A549 (cell line): ENCODE data around the gene ANO9. TPM values are rescaled to one million over a fixed set of nuclear protein-coding genes. Genes with fewer than 3 reads are reported as not detected.
A peak's percentile ranks its signal among the peaks of the same experiment; 100 is the strongest.

Source experiments
- ATAC-seq, 2 experiments: fragments of 200-7000 bp in 1 of 2; fragments of >200 bp in 1 of 2; cut with Nextera tagmentation in 1 of 2; cut with Tn5 transposase in 1 of 2; 3 replicates each; pipeline versions ENCODE4 v1.8.0 to v1.9.1; 2018 to 2020; ENCODE audit warnings: mild to moderate bottlenecking in 1 of 2, moderate library complexity in 1 of 2
- CTCF ChIA-PET: fragments of 300-600 bp; sonication (Branson Sonifier 250); formaldehyde crosslinking; extraction: SDS; loops from one replicate; lab custom pipeline; 2021; ENCODE audit warnings: antibody characterized with exemption, inconsistent platforms; lab: Yijun Ruan, JAX
- POLR2A ChIA-PET: fragments of 350-600 bp; formaldehyde crosslinking; extraction: SDS; loops from one replicate; lab custom pipeline; 2021; ENCODE audit warnings: antibody characterized with exemption, inconsistent platforms; lab: Yijun Ruan, JAX
- DNase-seq, 2 experiments: peaks; one replicate each; pipeline versions ENCODE4 v3.0.0 to v3.0.0-alpha.2; 2011 to 2016; ENCODE audit warnings: low read depth in 1 of 2, low spot score in 1 of 2
- FAIRE-seq: peaks from 2 replicates; lab custom pipeline; 2011; peaks lifted over from hg19 to GRCh38; lab: Jason Lieb, UNC
- H3K27ac ChIP-seq, 2 experiments: fragments of >200 bp; sonication (Bioruptor Twin); formaldehyde crosslinking; 3 replicates each; pipeline ENCODE4 v1.5.1; 2016 to 2017
- H3K4me1 ChIP-seq: fragments of >200 bp; sonication (Bioruptor Twin); formaldehyde crosslinking; 3 replicates; pipeline ENCODE4 v1.6.1; 2016
- H3K4me2 ChIP-seq: fragments of >200 bp; sonication (Bioruptor Twin); formaldehyde crosslinking; 3 replicates; pipeline ENCODE4 v1.6.1; 2016
- H3K4me3 ChIP-seq: fragments of >200 bp; sonication (Bioruptor Twin); formaldehyde crosslinking; 3 replicates; pipeline ENCODE4 v1.5.1; 2016
- H3K9me3 ChIP-seq: fragments of >200 bp; sonication (Bioruptor Twin); formaldehyde crosslinking; 3 replicates; pipeline ENCODE4 v1.6.1; 2016
- ATOH8 ChIP-seq: fragments of 250-450 bp; sonication (Bioruptor Pico); IDR thresholded peaks from 2 replicates; pipeline ENCODE4 v1.5.0; 2020; ENCODE audit warnings: low read depth, mild to moderate bottlenecking, moderate library complexity
- CBX2 ChIP-seq: fragments of 200-600 bp; sonication (generic); IDR thresholded peaks from 2 replicates; pipeline ENCODE4 v1.6.1; 2016; ENCODE audit warnings: low read depth, mild to moderate bottlenecking, borderline replicate concordance
- CBX8 ChIP-seq: fragments of 200-600 bp; sonication (generic); IDR thresholded peaks from 2 replicates; pipeline ENCODE4 v1.6.1; 2016
- E2F6 ChIP-seq: IDR thresholded peaks from 2 replicates; pipeline ENCODE4 v1.6.1; 2012; ENCODE audit warnings: low read depth, borderline replicate concordance
- EHMT2 ChIP-seq: fragments of 200-600 bp; sonication (generic); IDR thresholded peaks from 2 replicates; pipeline ENCODE4 v1.6.1; 2016; ENCODE audit warnings: antibody characterized with exemption, low read depth, mild to moderate bottlenecking, moderate library complexity
- ELK1 ChIP-seq: fragments of 150-350 bp; IDR thresholded peaks from 2 replicates; pipeline ENCODE4 v1.6.1; 2014; ENCODE audit warnings: low read depth, mild to moderate bottlenecking, low read length
- GATA3 ChIP-seq: IDR thresholded peaks from 2 replicates; pipeline ENCODE4 v1.6.1; 2012; ENCODE audit warnings: borderline replicate concordance
- HDAC2 ChIP-seq: fragments of 200-600 bp; sonication (generic); IDR thresholded peaks from 2 replicates; pipeline ENCODE4 v1.6.1; 2016
- HEYL ChIP-seq: fragments of 250-450 bp; sonication (Bioruptor Pico); IDR thresholded peaks from 2 replicates; pipeline ENCODE4 v1.8.0; 2021; ENCODE audit warnings: mild to moderate bottlenecking, moderate library complexity
- HOXB13 ChIP-seq: fragments of 250-450 bp; sonication (Bioruptor Pico); IDR thresholded peaks from 2 replicates; pipeline ENCODE4 v1.5.0; 2020; ENCODE audit warnings: low read depth, mild to moderate bottlenecking, moderate library complexity
- KDM1A ChIP-seq: fragments of 200-600 bp; sonication (generic); IDR thresholded peaks from 2 replicates; pipeline ENCODE4 v1.6.1; 2016; ENCODE audit warnings: low read depth, mild to moderate bottlenecking
- NFE2L2 ChIP-seq: fragments of 150-350 bp; conservative IDR thresholded peaks from 2 replicates; pipeline ENCODE4 v1.6.1; 2014; ENCODE audit warnings: low read length
- NPAS2 ChIP-seq: fragments of 250-450 bp; sonication (Bioruptor Pico); IDR thresholded peaks from 2 replicates; pipeline ENCODE4 v1.8.0; 2022; ENCODE audit warnings: mild to moderate bottlenecking, moderate library complexity, borderline replicate concordance
- PBX3 ChIP-seq: IDR thresholded peaks from 2 replicates; pipeline ENCODE4 v1.6.1; 2012
- PHF8 ChIP-seq: fragments of 200-600 bp; sonication (generic); IDR thresholded peaks from 2 replicates; pipeline ENCODE4 v1.6.1; 2016; ENCODE audit warnings: low read depth, mild to moderate bottlenecking, antibody characterized with exemption, moderate library complexity, borderline replicate concordance
- POLR2A ChIP-seq: IDR thresholded peaks from 2 replicates; pipeline ENCODE4 v1.6.1; 2012; ENCODE audit warnings: mild to moderate bottlenecking, low read length
- RARB ChIP-seq: fragments of 250-450 bp; sonication (Bioruptor Pico); IDR thresholded peaks from 2 replicates; pipeline ENCODE4 v1.8.0; 2021; ENCODE audit warnings: mild to moderate bottlenecking, moderate library complexity
- RCOR1 ChIP-seq: fragments of 150-350 bp; IDR thresholded peaks from 2 replicates; pipeline ENCODE4 v1.6.1; 2014; ENCODE audit warnings: antibody characterized with exemption, low read length, low read depth
- RFX5 ChIP-seq: fragments of 450-650 bp; IDR thresholded peaks from 2 replicates; pipeline ENCODE4 v1.7.1; 2014; ENCODE audit warnings: antibody characterized with exemption, mild to moderate bottlenecking, moderate library complexity
- RNF2 ChIP-seq: fragments of 200-600 bp; sonication (generic); IDR thresholded peaks from 2 replicates; pipeline ENCODE4 v1.6.1; 2016; ENCODE audit warnings: low read depth, mild to moderate bottlenecking, antibody characterized with exemption, moderate library complexity, borderline replicate concordance
- SREBF2 ChIP-seq: fragments of 450-650 bp; IDR thresholded peaks from 2 replicates; pipeline ENCODE4 v1.6.1; 2014; ENCODE audit warnings: mild to moderate bottlenecking, moderate library complexity
- ZNF302 ChIP-seq: fragments of 250-450 bp; sonication (Bioruptor Pico); IDR thresholded peaks from 2 replicates; pipeline ENCODE4 v1.9.0; 2021; ENCODE audit warnings: inconsistent platforms, mild to moderate bottlenecking, moderate library complexity
- WGBS: methylation state at CpG from one replicate; pipeline ENCODE4 v1.1.6; 2017; ENCODE audit errors: missing lambda C conversion rate; 5-methylcytosine and 5-hydroxymethylcytosine counted together
- polyA plus RNA-seq, 4 experiments: library from polyadenylated mRNA; depleted of rRNA in 3 of 4; stranded (reverse); fragments of >200 nt; fragmentation: RNase III in 1 of 4; extraction: RNeasy Plus Mini Kit Qiagen cat#74134 plus additional on column Dnase treatment in 1 of 4; gene quantifications; 2 replicates in 3 of 4; 3 replicates in 1 of 4; pipeline ENCODE4 v1.2.3, GENCODE V29; 2011 to 2017
- TF ChIP-seq, protein P1 (sequence below): fragments of >200 bp; sonication (Bioruptor Twin); formaldehyde crosslinking; IDR thresholded peaks from 3 replicates; pipeline ENCODE4 v1.6.1; 2016

The ANO9 gene
- polyA plus RNA-seq, 2 of the 4 experiments (the other 2 are of a cell fraction) = 0.50 to 0.66 TPM

DNA sequence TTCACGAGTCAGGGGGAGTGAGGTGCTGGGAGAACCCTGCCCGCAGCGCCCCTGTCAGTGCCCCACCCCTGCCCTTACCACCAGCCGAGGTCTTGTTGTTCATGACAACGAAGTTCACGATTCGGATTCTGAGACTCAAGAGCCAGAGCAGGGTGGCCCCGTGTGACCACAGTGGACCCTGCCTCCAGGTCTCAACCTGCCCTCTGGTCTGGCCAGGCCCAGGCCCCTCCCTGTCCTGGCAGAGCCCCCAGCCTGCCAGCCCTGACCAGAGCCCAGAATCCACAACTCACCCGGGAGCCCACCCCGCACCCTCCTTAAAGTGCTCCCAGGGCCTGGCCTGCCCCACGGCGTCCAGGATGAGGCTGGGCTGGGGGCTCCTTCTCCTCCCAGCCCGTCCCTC lies 9.9 kb downstream of the ANO9 start:
- Histone ChIP-seq H3K4me1 (peaks cover 5% of the 10 kb centered on the region; the same call in 1 of the 3 replicates), H3K9me3 (no peaks in the 10 kb centered on the region), H3K4me3 (no peak overlapping the region), H3K4me2 (no peak overlapping the region), H3K27ac (no peak overlapping the region)
- no peak for TF ChIP-seq RFX5
- no peak for TF ChIP-seq POLR2A
- TF ChIP-seq KDM1A = no peak
- no peak for TF ChIP-seq EHMT2
- TF ChIP-seq PHF8 = no peak
- TF ChIP-seq NPAS2 (CRISPR knock-in tag) = no peak
- TF ChIP-seq RNF2 = no peak
- no peak for TF ChIP-seq ELK1
- TF ChIP-seq GATA3 = no peak
- TF ChIP-seq HOXB13 (CRISPR knock-in tag) = no peak
- no peak for TF ChIP-seq ZNF302
- TF ChIP-seq HDAC2 = no peak
- TF ChIP-seq, protein P1, sequence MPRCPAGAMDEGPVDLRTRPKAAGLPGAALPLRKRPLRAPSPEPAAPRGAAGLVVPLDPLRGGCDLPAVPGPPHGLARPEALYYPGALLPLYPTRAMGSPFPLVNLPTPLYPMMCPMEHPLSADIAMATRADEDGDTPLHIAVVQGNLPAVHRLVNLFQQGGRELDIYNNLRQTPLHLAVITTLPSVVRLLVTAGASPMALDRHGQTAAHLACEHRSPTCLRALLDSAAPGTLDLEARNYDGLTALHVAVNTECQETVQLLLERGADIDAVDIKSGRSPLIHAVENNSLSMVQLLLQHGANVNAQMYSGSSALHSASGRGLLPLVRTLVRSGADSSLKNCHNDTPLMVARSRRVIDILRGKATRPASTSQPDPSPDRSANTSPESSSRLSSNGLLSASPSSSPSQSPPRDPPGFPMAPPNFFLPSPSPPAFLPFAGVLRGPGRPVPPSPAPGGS = no peak
- no peak for TF ChIP-seq ATOH8
- TF ChIP-seq RCOR1 = no peak
- TF ChIP-seq HEYL (CRISPR knock-in tag) = no peak
- TF ChIP-seq NFE2L2 = no peak
- WGBS = 70% methylated on average over 9 of the region's 13 CpGs
- no peak; a peak in 1 of 6 replicates for ATAC-seq
- ChIA-PET CTCF (interaction anchor here (3.4 kb wide), 1 partner anchor 16 kb away, joined by 12 read pairs; no protein-coding TSS in a partner anchor), POLR2A (no interaction called here)
- no peak for DNase-seq
- no peak for FAIRE-seq

DNA sequence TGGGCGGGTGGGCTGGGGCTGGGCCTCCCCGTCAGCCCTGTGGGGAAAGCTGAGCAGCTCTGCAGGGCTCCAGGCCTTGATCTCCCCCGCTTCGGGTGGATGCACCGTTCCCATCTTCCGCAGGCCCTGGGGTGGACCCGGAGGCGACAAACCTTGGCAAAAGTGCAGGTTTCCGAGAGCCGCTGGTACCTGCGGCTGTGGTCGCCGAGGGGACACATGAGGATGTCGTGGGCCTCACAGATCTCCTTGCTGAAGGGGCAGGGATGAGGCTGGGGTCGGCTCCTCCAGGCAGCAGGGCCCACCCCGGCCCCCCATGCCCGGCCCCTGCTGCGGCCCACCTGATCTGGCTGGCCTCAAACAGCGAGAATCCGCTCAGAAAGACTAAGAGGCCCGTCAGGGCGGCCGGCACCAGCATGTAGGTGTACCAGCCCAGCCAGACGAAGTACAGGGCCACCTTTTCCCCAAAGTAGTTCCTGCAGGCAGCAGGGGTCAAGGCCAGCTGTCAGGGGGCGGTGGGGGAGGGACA lies 11.8 kb downstream of the ANO9 start:
- CTCF ChIA-PET = interaction anchor here (0.6 to 4.7 kb wide), 2 partner anchors 19 to 33 kb away, joined by 4 to 29 read pairs; no protein-coding TSS in a partner anchor
- ATAC-seq = peak; percentile 27 to 58; a peak in 4 of 6 replicates
- DNase-seq = peak in 1 of 2 experiments; percentile 58
- no peaks in the 10 kb centered on the region for H3K9me3 ChIP-seq
- TF ChIP-seq RFX5 = no peak
- TF ChIP-seq HDAC2 = no peak
- TF ChIP-seq RCOR1 = no peak
- no peak for TF ChIP-seq SREBF2
- no peak for TF ChIP-seq CBX2
- H3K27ac ChIP-seq = no peak overlapping the region
- POLR2A ChIA-PET = no interaction called here
- H3K4me1 ChIP-seq = peaks cover 5% of the 10 kb centered on the region; the same call in 1 of the 3 replicates
- FAIRE-seq = no peak
- WGBS = 31% methylated on average over 15 of the region's 25 CpGs
- H3K4me2 ChIP-seq = no peak overlapping the region
- H3K4me3 ChIP-seq = no peak overlapping the region

DNA sequence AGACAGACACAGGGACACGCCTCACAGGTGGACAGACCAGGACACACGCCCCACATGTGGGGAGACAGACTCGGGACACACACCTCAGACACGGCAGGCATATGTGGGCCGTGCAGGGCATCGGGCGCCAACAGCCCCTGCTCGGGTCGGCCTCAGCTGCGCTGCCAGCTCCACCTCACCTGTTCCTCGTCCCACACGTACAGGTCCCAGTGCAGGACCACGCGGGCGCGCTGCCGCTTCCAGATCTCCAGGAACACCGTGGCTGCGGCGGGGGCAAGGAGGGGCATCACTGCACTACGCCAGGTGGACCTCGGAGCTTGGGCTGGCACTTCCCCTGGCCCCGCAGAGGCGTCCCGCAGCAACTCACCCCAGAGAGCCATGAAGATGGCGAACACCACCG lies 12.4 kb downstream of the ANO9 start:
- POLR2A ChIA-PET = no interaction called here
- no peak overlapping the region for H3K4me3 ChIP-seq
- peak in 1 of 2 experiments; percentile 9; a peak in 3 of 6 replicates for ATAC-seq
- WGBS = 67% methylated on average over 12 of the region's 27 CpGs
- no peaks in the 10 kb centered on the region for H3K9me3 ChIP-seq
- no peak overlapping the region for H3K27ac ChIP-seq
- TF ChIP-seq E2F6 (no peak), SREBF2 (no peak), PBX3 (no peak), CBX8 (no peak), RARB (CRISPR knock-in tag) (no peak)
- TF ChIP-seq, all 56 proteins: peak for 0
- H3K4me1 ChIP-seq = peaks cover 5% of the 10 kb centered on the region; the same call in 1 of the 3 replicates
- DNase-seq = no peak
- FAIRE-seq = no peak
- CTCF ChIA-PET = interaction anchor here (0.6 to 4.7 kb wide), 2 partner anchors 19 to 34 kb away, joined by 4 to 29 read pairs; no protein-coding TSS in a partner anchor
- no peak overlapping the region for H3K4me2 ChIP-seq
